H1 (cell line): Measurements from ENCODE around the gene HTR3C.

Experiments used
- EZH2 ChIP-seq: fragments of 200-600 bp; sonication (generic); IDR thresholded peaks from 2 replicates; pipeline ENCODE4 v1.7.1; 2012; ENCODE audit warnings: low read depth, mild to moderate bottlenecking, moderate library complexity, low read length, inconsistent platforms; ENCODE audit not compliant: severe bottlenecking
- JUND ChIP-seq: IDR thresholded peaks from 2 replicates; pipeline ENCODE4 v1.6.1; 2011; ENCODE audit warnings: mild to moderate bottlenecking, improper control_type of control experiment, low read length
- PHF8 ChIP-seq: fragments of 200-600 bp; sonication (generic); conservative IDR thresholded peaks from 2 replicates; pipeline ENCODE4 v1.7.1; 2012; ENCODE audit warnings: low read depth, mild to moderate bottlenecking, inconsistent platforms, low read length, moderate library complexity
- POLR2A ChIP-seq, 2 experiments: IDR thresholded peaks; 1 replicate in 1 of 2; 2 replicates in 1 of 2; pipeline ENCODE4 v1.6.1; 2011; ENCODE audit warnings: low read depth in 2 of 2, low read length in 2 of 2, mild to moderate bottlenecking in 2 of 2; ENCODE audit errors: control extremely low read depth in 1 of 2
- POLR2AphosphoS5 ChIP-seq: IDR thresholded peaks from 2 replicates; pipeline ENCODE4 v1.6.1; 2011; ENCODE audit warnings: low read depth, low read length
- RAD21 ChIP-seq, 2 experiments: IDR thresholded peaks in 1 of 2; conservative IDR thresholded peaks in 1 of 2; 2 replicates each; pipeline ENCODE4 v1.6.1; 2011; ENCODE audit warnings: low read depth in 2 of 2, low read length in 2 of 2, improper control_type of control experiment in 1 of 2, inconsistent platforms in 1 of 2, mild to moderate bottlenecking in 1 of 2, moderate library complexity in 1 of 2
- TCF12 ChIP-seq: IDR thresholded peaks from 2 replicates; pipeline ENCODE4 v1.6.1; 2011; ENCODE audit warnings: low read depth, mild to moderate bottlenecking, low read length
- YY1 ChIP-seq: IDR thresholded peaks from 2 replicates; pipeline ENCODE4 v1.6.1; 2011; ENCODE audit warnings: low read depth, mild to moderate bottlenecking, low read length

GRCh38 chr3:184075901-184076300 lies 23.1 kb downstream of the HTR3C start:
- TF ChIP-seq POLR2A (IDR thresholded peaks at IDR 0.05; ENCODE audit: control extremely low read depth in 1 of 2, low read depth in 2 of 2, low read length in 2 of 2) (no peak), POLR2AphosphoS5 (no peak), EZH2 (no peak), JUND (no peak), YY1 (no peak), RAD21 (IDR thresholded peaks at IDR 0.05 in 1 of 2, conservative IDR thresholded peaks at IDR 0.05 in 1 of 2; ENCODE audit: low read depth in 2 of 2, low read length in 2 of 2) (no peak), PHF8 (no peak), TCF12 (no peak)
